Prostate gland (tissue), 2 donors: ENCODE measurements around the gene GYG1. TPM values are rescaled to one million over a fixed set of nuclear protein-coding genes. Genes with fewer than 3 reads are reported as not detected.

Experiments used
- DNase-seq: peaks from one replicate; pipeline ENCODE4 v3.0.0-alpha.2; 2019; ENCODE audit warnings: low spot score
- H3K27ac ChIP-seq, 2 donors: fragments of 200-600 bp; sonication (generic); 2 replicates each; pipeline ENCODE4 v1.5.1; 2017 to 2019
- H3K27me3 ChIP-seq: fragments of 200-600 bp; sonication (generic); replicated peaks from 2 replicates; pipeline ENCODE4 v1.5.1; 2019; ENCODE audit not compliant: insufficient read depth
- H3K36me3 ChIP-seq, 2 donors: fragments of 200-600 bp; sonication (generic); 1 replicate in 1 of 2; 2 replicates in 1 of 2; pipeline versions ENCODE4 v1.5.1 to v1.8.1; 2017 to 2019
- H3K4me1 ChIP-seq: fragments of 200-600 bp; sonication (generic); replicated peaks from 2 replicates; pipeline ENCODE4 v1.5.1; 2019
- H3K4me3 ChIP-seq, 2 donors: fragments of 200-600 bp; sonication (generic); 2 replicates each; pipeline ENCODE4 v1.5.1; 2017 to 2019
- H3K9me3 ChIP-seq: fragments of 200-600 bp; sonication (generic); 2 replicates; pipeline ENCODE4 v1.5.1; 2017
- POLR2A ChIP-seq: fragments of 450-650 bp; IDR thresholded peaks from one replicate; pipeline ENCODE4 v1.6.1; 2016; ENCODE audit warnings: antibody characterized with exemption, mild to moderate bottlenecking
- POLR2AphosphoS5 ChIP-seq: sonication (generic); formaldehyde crosslinking; IDR thresholded peaks from one replicate; pipeline ENCODE4 v1.6.1; 2017; ENCODE audit warnings: antibody characterized with exemption
- WGBS: methylation state at CpG from one replicate; pipeline ENCODE4 v1.1.5; 2018; 5-methylcytosine and 5-hydroxymethylcytosine counted together
- intact Hi-C: fragments of 100-400 bp; cut with DNase I; formaldehyde crosslinking; loops from one replicate; pipeline ENCODE4 v1.14.2; 2022
- total RNA-seq, 2 donors: library from RNA; depleted of rRNA; stranded (reverse); fragments of >200 nt; gene quantifications; one replicate each; pipeline ENCODE4 v1.1.0, GENCODE V29; 2016
- TF ChIP-seq, protein P1 (sequence below), 4 experiments: fragments of 200-600 bp in 2 of 4; fragments of 450-650 bp in 2 of 4; sonication (generic) in 2 of 4; IDR thresholded peaks; 1 replicate in 3 of 4; 2 replicates in 1 of 4; pipeline ENCODE4 v1.5.1; 2016 to 2019; ENCODE audit warnings: antibody characterized with exemption in 4 of 4, mild to moderate bottlenecking in 2 of 4, moderate library complexity in 2 of 4

The GYG1 gene
- total RNA-seq, 2 donors from 2014 or later: 37.4 to 69.5 TPM

DNA sequence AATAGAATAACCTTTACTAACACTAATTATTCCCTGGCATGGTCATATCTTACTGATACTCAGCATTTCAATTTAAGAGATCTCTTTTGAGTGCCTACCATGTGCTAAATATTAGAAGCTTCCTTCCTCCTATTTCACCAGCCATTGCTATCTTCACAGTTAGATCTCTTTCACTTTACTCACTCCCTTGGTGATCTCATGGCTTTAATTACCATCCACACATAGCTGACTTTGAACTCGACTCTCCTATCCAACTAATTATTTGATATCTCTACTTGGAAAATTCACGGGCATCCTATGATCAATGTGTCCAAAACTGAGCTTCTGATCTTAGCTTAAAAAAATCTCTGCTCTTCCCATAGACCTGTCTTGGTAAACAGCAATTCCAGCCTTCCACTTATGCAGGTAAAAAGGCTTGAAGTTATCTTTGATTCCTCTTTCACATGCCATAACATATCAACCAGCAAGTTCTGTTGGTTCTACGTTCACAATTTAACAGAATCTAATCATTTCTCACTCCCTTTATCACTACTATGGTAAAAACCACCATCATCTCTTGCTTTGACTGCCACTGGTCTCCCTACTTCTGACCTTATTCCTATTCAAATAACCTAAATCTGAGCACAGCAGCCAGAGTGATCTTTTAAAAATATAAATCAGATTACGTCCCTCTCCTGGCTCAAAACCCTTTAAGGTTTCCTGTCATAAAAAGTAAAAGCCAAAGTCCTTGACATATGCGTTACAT is 53.2 kb downstream of the GYG1 start:
- no peaks in the 10 kb centered on the region for H3K4me1 ChIP-seq
- no peak for DNase-seq
- H3K27me3 ChIP-seq: no peaks in the 10 kb centered on the region
- H3K9me3 ChIP-seq: no peaks in the 10 kb centered on the region
- intact Hi-C loops: no loop called here
- WGBS: 93% methylated on average over 5 of the region's 5 CpGs
- H3K27ac ChIP-seq: no peak overlapping the region
- TF ChIP-seq, protein P1, sequence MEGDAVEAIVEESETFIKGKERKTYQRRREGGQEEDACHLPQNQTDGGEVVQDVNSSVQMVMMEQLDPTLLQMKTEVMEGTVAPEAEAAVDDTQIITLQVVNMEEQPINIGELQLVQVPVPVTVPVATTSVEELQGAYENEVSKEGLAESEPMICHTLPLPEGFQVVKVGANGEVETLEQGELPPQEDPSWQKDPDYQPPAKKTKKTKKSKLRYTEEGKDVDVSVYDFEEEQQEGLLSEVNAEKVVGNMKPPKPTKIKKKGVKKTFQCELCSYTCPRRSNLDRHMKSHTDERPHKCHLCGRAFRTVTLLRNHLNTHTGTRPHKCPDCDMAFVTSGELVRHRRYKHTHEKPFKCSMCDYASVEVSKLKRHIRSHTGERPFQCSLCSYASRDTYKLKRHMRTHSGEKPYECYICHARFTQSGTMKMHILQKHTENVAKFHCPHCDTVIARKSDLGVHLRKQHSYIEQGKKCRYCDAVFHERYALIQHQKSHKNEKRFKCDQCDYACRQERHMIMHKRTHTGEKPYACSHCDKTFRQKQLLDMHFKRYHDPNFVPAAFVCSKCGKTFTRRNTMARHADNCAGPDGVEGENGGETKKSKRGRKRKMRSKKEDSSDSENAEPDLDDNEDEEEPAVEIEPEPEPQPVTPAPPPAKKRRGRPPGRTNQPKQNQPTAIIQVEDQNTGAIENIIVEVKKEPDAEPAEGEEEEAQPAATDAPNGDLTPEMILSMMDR (IDR thresholded peaks at IDR 0.05): no peak
- no peak for TF ChIP-seq POLR2A
- H3K36me3 ChIP-seq: no peaks in the 10 kb centered on the region
- H3K4me3 ChIP-seq: no peak overlapping the region

DNA sequence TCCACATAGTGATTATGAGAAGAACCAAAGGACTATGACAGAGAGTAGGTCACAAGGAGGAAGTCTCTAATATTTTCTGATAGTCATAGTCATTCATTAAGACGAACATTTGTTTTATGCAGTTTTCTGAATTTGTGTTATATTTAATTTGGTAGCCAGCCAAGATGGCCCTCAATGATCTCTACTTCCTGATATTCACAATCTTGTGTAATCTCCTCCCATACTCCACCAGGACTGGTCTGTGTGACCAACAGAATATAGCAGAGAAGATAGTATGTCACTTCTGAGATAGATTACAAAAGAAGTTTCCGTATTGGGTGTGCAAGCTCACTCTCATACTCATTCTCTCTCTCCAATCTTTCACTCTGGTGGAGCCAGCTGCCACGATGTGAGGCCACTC is 64.2 kb downstream of the GYG1 start:
- Histone ChIP-seq H3K27ac (no peak overlapping the region), H3K4me3 (no peak overlapping the region), H3K9me3 (no peaks in the 10 kb centered on the region), H3K4me1 (no peaks in the 10 kb centered on the region), H3K36me3 (no peaks in the 10 kb centered on the region), H3K27me3 (no peaks in the 10 kb centered on the region)
- TF ChIP-seq, protein P1 (IDR thresholded peaks at IDR 0.05): no peak
- TF ChIP-seq POLR2A (no peak), POLR2AphosphoS5 (no peak)
- WGBS: 83% methylated on average over 3 of the region's 3 CpGs
- intact Hi-C loops: no loop called here
- no peak for DNase-seq

DNA sequence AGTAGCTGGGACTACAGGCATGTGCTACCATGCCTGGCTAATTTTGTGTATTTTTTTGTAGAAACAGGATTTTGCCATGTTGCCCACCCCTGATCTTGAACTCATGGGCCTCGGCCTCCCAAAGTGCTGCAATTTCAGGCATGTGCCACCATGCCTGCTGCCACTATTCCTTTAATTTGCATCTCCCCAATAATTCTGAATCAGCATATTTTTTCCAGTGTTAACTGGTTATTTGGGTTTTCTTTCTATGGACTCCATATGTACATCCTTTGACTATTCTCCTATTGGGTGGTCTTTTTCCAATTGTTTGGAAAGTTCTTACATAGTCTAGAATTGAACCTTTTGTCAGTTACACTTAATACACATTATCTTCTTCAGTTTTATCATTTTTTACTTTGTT is 66.9 kb downstream of the GYG1 start:
- WGBS: 100% methylated on average over 1 of the region's 1 CpG
- H3K4me1 ChIP-seq: no peaks in the 10 kb centered on the region
- DNase-seq: no peak
- no peaks in the 10 kb centered on the region for H3K9me3 ChIP-seq
- no peak overlapping the region for H3K4me3 ChIP-seq
- H3K36me3 ChIP-seq: no peaks in the 10 kb centered on the region
- TF ChIP-seq, protein P1 (IDR thresholded peaks at IDR 0.05): no peak
- TF ChIP-seq POLR2AphosphoS5 (no peak), POLR2A (no peak)
- intact Hi-C loops: no loop called here
- no peak overlapping the region for H3K27ac ChIP-seq
- H3K27me3 ChIP-seq: no peaks in the 10 kb centered on the region

DNA sequence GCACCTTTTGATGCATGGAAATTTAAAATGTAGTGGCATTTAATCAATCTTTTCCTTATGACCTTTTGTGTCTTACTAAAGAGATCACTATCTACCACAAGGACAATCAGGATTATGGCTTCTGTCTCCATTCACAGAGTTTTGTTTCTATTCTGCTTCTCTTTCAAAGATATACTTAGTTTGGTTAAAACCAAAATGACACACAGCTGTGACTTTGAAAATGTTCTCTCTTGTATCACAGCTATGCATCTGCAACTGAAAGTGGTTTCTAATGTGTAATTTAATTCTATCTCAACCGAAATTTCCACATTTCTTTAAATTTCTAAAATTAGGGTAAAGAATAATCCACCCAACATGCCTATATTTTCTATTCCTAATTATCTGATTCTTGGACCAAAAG is 67.3 kb downstream of the GYG1 start:
- intact Hi-C loops: no loop called here
- no peak for TF ChIP-seq POLR2A
- TF ChIP-seq, protein P1 (IDR thresholded peaks at IDR 0.05): no peak
- no peak for TF ChIP-seq POLR2AphosphoS5
- no peaks in the 10 kb centered on the region for H3K36me3 ChIP-seq

DNA sequence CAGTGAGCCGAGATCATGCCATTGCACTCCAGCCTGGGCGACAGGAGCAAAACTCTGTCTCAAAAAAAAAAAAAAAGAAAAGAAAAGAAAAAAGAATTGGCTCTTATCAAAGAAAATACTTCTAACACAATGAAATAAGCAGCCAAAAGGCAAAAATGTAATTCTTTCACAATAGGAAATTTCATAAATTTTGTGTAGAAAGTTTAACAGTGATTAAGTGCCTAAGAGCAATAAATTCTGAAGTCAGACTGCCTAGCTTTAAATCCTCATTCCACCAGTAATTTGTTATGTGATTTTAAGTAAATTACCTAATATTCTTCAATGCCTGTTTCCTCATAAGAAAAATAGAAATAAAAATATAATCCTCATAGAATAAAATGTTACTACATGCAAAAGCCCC is 70.4 kb downstream of the GYG1 start:
- H3K4me1 ChIP-seq: no peaks in the 10 kb centered on the region
- H3K27me3 ChIP-seq: no peaks in the 10 kb centered on the region
- no peak overlapping the region for H3K27ac ChIP-seq
- DNase-seq: no peak
- 85% methylated on average over 2 of the region's 2 CpGs for WGBS
- intact Hi-C loops: no loop called here
- H3K36me3 ChIP-seq: no peaks in the 10 kb centered on the region
- H3K4me3 ChIP-seq: no peak overlapping the region
- no peaks in the 10 kb centered on the region for H3K9me3 ChIP-seq
- no peak for TF ChIP-seq POLR2AphosphoS5
- TF ChIP-seq POLR2A: no peak
- TF ChIP-seq, protein P1 (IDR thresholded peaks at IDR 0.05): no peak

More for the DNA sequence above, 67.3 kb downstream of the GYG1 start:
- Histone ChIP-seq H3K27me3 (no peaks in the 10 kb centered on the region), H3K9me3 (no peaks in the 10 kb centered on the region), H3K4me1 (no peaks in the 10 kb centered on the region), H3K4me3 (no peak overlapping the region), H3K27ac (no peak overlapping the region)
- WGBS: 91% methylated on average over 1 of the region's 1 CpG
- no peak for DNase-seq
